GM21381 (cell line): Measurements from ENCODE around the gene BORCS5.
"Not testable (repeated sequence)": the region's sequence is repeated elsewhere in the genome, so short reads cannot be mapped to it uniquely, and the experiment has no call there.

ENCODE experiments used
- ATAC-seq: cut with Tn5 transposase; IDR thresholded peaks from one replicate; pipeline ENCODE4 v1.9.1; 2021; ENCODE audit warnings: mild to moderate bottlenecking, moderate library complexity; ENCODE audit not compliant: unreplicated experiment

Gene BORCS5

GRCh38 chr12:12351468-12352185 is 5.3 kb upstream of the BORCS5 start:
- ATAC-seq = not testable (repeated sequence)

DNA sequence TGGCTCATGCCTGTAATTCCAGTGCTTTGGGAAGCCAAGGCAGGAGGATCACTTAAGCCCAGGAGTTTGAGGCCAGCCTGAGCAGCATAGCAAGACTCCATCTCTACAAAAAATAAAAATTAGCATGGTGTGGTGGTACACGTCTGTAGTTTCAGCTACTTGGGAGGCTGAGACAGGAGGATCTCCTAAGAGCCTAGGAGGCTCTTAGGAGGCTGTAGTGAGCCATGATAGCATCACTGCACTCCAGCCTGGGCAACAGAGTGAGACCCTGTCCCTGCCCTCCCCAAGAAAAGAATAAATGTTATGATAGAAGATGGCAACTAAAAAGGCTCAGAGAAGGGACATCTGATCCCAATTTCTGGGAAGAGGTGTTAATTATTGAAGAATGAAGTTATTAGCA is 3.6 kb upstream of the BORCS5 start:
- no peak for ATAC-seq

GRCh38 chr12:12353807-12354206 is 3.1 kb upstream of the BORCS5 start:
- ATAC-seq = no peak

DNA sequence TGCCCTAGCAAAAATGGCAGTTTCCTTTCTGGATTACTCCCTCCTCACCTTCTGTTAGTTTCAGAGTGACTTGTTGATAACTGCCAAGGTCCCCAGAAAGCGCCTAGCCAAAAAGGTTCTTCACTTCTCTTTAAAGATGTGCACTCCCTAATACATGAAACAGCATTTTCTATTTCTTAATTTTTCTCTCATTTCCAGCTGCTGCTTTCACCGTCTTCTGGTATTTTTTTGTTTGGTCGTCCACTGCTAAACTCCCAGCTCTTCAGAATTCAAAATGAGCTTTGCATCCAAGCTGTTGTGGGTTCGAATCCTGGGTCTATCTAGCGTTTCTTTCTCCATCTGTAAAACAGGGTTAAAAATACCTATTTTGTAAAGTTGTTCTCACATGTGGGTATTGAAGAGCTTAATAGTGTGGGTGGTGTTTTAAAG is 397 bp upstream of the BORCS5 start:
- ATAC-seq = no peak

DNA sequence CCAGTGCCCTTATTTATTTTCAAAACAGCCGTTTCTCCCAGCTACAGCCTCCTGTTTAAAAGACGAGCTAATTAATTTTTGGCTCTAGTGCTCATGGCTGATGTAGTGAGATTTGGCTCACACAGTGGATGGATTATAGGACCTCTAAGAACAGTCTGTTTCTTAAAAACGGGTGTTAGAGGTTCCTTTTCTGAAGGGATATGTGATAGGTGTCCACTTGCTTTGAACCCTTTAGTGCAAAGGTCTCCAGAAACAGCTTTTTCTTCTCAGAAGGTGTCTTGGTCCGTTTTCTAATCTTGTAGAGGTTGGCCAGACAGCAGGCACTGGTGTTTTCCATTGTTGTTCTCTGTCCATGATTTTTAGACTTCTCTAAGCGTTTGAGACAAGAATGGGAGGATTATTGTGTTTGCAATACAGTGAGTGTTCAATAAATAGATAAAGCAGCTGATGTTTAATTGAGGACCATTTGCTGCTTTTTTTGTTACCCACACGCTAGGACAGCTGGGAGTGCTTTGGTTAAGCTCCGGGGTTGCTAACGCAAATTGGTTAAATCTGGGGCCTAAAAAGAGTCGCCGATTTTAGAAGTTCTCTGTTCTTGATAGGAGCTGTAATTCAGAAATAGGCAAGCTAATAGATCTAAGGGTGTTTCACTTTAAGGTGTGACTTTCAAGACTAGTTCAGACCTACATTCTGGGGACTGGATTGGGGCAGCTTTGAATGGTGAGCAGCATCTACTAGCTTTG is 1.0 kb downstream of the BORCS5 start:
- ATAC-seq = peak; percentile 32

DNA sequence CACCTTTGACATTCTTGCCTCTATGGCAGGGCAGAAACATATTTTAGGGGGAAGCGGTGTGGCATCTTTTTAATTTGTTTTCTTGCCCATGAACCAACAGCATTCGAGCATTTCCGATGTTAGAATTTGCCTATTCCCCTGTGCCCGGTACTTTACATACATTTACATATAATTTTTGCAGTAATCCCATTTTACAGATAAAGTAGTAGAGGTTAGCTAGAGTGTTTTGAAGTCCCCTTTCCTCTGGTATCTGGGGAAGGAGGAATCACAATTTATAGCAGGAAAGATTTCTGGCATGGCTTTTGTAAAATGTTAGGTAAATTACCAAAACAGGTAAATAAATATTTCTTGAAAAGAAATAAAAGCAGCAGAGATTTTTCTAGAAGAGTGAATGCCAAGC is 1.6 kb downstream of the BORCS5 start:
- no peak for ATAC-seq

GRCh38 chr12:12364787-12365445 is 8.0 kb downstream of the BORCS5 start:
- ATAC-seq = no peak

GRCh38 chr12:12365446-12365802 is 8.5 kb downstream of the BORCS5 start:
- ATAC-seq = no peak

DNA sequence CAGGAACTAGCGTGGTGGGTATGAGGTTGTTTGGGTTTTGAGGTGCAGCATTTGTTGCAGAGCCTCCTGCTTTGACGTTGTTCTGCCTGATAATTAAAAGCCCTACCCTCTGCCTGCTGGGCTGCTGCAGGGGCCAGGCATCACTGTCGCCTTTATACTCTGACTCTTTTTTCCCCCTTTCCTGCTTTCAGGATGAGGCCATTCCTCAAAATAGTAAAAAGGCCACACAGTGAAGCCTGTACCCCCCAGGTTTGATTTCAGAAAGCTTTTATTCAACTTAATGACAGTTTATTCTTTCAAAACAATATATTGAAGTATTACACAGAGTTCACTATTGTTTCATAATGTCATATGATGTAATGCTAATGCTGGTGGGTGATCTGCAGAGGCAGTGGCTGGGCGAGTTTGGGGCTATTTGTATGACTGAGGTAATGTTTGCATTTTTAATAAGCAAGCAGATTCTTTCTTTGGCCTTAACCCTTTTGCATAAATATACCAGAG is 9.1 kb downstream of the BORCS5 start:
- ATAC-seq = no peak

- no peak for ATAC-seq
These were observed 10.0 kb downstream of the BORCS5 start for GRCh38 chr12:12366701-12367481.

DNA sequence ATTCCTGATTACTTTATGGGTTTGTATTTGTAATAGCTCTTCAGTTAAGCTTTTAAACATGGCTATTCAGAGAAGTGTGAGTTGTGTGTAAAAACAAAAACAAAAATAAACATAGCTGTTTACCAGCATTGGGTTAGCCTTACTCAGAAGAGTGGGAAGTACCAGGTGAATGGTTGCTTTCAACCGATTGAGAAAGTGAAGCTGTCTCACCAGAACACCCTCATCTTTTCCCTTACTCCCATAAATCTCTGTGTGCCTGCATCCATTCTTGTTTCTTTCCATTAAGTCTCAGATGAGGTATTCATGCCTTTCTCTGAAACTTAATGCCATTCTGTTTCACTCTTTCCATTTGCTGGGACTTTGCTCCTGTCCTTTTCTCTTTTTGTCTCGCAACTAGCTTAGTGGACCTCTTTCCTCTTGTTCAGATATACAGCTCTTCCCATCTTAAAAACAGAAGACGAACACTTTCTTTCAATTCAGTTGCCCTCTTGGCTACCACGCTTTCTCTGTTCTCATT is 10.7 kb downstream of the BORCS5 start:
- ATAC-seq = no peak

DNA sequence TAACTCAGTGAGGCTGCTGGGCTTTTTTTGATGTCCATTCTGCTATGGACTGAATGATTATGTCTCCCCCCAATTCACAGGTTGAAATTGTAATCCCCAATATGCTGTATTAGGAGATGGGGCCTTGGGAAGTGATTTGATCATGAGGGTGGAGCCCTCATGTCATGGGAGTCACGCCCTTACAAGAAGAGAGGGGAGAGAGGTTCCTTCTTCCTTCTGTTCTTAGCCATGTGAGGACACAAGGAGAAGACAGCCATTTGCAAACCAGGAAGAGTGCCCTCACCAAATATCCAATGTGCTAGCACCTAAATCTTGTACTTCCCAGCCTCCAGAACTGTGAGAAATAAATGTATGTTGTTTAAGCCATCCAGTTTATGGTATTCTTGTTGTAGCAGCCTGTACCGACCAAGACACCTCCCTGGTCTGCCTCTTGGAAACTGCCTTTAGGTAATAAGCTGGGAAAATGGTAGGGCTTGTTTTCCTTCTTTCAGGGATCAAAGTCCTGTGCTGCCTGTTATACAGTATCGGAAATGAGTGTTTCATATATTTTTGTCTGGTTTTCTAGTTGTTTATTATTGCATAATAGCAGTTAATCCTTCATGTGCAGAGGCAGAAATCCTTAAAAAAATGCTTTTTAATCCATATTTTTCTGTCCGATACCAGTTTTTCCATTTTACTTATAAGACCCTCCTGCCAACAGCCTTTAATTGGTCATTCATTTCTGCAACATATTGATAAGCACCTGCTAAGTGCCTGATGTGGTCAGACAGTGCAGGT is 16.3 kb downstream of the BORCS5 start:
- ATAC-seq = no peak

GRCh38 chr12:12376646-12377448 is 20.0 kb downstream of the BORCS5 start:
- ATAC-seq = no peak

DNA sequence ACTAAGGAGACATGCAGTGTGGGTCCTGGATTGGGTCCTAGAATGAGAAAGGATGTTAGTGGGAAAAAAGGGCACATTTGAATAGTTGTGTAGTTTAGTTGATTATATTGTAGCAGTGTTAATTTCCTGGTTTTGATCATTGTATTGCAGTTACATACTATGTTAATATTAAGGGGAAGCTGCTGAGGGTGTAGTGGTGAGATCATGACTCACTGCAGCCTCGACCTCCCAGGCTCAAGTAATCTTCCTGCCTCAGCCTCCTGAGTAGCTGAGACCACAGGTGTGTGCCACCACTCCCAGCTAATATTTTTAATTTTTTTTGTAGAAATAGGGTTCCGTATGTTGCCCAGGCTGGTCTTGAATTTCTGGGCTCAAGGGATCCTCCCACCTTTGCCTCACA is 21.7 kb downstream of the BORCS5 start:
- ATAC-seq = no peak

GRCh38 chr12:12379831-12380730 is 23.2 kb downstream of the BORCS5 start:
- no peak for ATAC-seq

DNA sequence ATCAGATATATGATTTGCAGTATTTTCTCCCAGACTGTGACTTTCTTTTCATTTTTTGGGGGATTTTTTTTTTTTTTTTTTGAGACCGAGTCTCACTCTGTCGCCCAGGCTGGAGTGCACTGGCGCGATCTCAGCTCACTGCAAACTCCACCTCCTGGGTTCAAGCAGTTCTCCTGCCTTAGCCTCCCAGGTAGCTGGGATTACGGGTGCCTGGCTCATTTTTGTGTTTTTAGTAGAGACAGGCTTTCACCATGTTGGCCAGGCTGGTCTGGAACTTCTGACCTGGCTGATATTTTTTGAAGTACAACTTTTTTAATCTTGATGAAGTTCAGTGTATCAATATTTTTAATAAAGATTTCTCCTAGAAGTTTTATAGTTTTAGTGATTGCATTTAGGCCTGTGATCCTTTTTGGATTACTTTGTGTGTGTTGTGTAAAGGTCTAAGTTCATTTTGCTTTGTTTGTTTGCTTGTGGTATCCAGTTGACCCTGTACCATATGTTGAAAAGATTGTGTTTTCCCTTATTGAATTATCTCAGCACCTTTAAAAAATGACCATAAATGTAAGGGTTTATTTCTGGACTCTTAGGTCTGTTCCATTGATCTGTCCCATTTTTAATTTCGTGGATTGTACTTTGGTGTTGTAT is 24.2 kb downstream of the BORCS5 start:
- no peak for ATAC-seq

DNA sequence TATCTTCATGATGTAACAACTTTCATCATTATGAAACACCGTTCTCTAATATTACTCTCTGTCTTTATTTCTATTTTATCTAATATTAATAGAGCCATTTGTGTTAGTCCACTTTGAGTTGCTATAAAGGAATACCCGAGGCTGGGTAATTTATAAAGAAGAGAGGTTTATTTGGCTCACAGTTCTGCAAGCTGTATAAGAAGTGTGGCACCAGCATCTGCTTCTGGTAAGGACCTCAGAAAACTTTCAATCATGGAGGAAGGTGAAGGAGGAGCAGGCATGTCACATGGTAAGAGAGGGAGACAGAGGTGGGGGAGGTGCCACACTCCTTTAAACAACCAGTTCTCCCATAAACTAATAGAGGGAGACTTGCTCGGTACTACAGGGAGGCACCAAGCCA is 25.1 kb downstream of the BORCS5 start:
- no peak for ATAC-seq
